Neuronal stem cell (in vitro differentiated cells): Measurements from ENCODE around the gene EPM2A.

Source experiments
- DNase-seq: peaks from one replicate; pipeline ENCODE4 v3.0.0-alpha.2; 2013; ENCODE audit warnings: low spot score
- H2AFZ ChIP-seq: one replicate; pipeline ENCODE4 v1.6.1; 2013; ENCODE audit warnings: mild to moderate bottlenecking, low read length, inconsistent platforms
- H2AK5ac ChIP-seq: 2 replicates; pipeline ENCODE4 v1.6.1; 2013; ENCODE audit warnings: low read depth, mild to moderate bottlenecking, inconsistent platforms, low read length, moderate library complexity, mixed read lengths
- H2BK120ac ChIP-seq: 2 replicates; pipeline ENCODE4 v1.6.1; 2013; ENCODE audit warnings: low read depth, mild to moderate bottlenecking, inconsistent platforms, low read length, moderate library complexity, mixed read lengths
- H2BK12ac ChIP-seq: one replicate; pipeline ENCODE4 v1.6.1; 2013; ENCODE audit warnings: low read length, inconsistent platforms
- H2BK15ac ChIP-seq: 2 replicates; pipeline ENCODE4 v1.6.1; 2013; ENCODE audit warnings: mild to moderate bottlenecking, low read length, inconsistent platforms, mixed read lengths
- H2BK5ac ChIP-seq: one replicate; pipeline ENCODE4 v1.6.1; 2013; ENCODE audit warnings: inconsistent platforms, mild to moderate bottlenecking, low read length, moderate library complexity
- H3K14ac ChIP-seq: one replicate; pipeline ENCODE4 v1.6.1; 2013; ENCODE audit warnings: low read length, inconsistent platforms
- H3K18ac ChIP-seq: 2 replicates; pipeline ENCODE4 v1.6.1; 2013; ENCODE audit warnings: low read length, inconsistent platforms
- H3K23ac ChIP-seq: 2 replicates; pipeline ENCODE4 v1.6.1; 2013; ENCODE audit warnings: low read depth, mild to moderate bottlenecking, mixed read lengths, low read length, inconsistent platforms; ENCODE audit not compliant: poor library complexity
- H3K27ac ChIP-seq: replicated peaks from 3 replicates; pipeline ENCODE4 v1.5.1; 2013; ENCODE audit warnings: low read length, inconsistent platforms
- H3K27me3 ChIP-seq, 3 experiments: 2 replicates each; pipeline ENCODE4 v1.6.1; 2013; ENCODE audit warnings: low read length in 3 of 3, mild to moderate bottlenecking in 2 of 3, inconsistent platforms in 1 of 3, low read depth in 1 of 3, mixed read lengths in 1 of 3, moderate library complexity in 1 of 3; ENCODE audit not compliant: control insufficient read depth in 3 of 3, insufficient read depth in 3 of 3
- H3K36me3 ChIP-seq, 2 donors: replicated peaks in 1 of 2; 2 replicates each; pipeline ENCODE4 v1.6.1; 2013; ENCODE audit warnings: low read length in 2 of 2; ENCODE audit not compliant: control insufficient read depth in 2 of 2, insufficient read depth in 2 of 2
- H3K4ac ChIP-seq: 2 replicates; pipeline ENCODE4 v1.6.1; 2013; ENCODE audit warnings: inconsistent platforms, mild to moderate bottlenecking, low read length, moderate library complexity
- H3K4me1 ChIP-seq, 2 donors: 1 replicate in 1 of 2; 2 replicates in 1 of 2; pipeline ENCODE4 v1.6.1; 2013; ENCODE audit warnings: low read length in 2 of 2, low read depth in 1 of 2; ENCODE audit not compliant: control insufficient read depth in 2 of 2, insufficient read depth in 1 of 2
- H3K4me2 ChIP-seq: one replicate; pipeline ENCODE4 v1.6.1; 2013; ENCODE audit warnings: mild to moderate bottlenecking, low read length, inconsistent platforms; ENCODE audit not compliant: insufficient read depth, poor library complexity, severe bottlenecking
- H3K4me3 ChIP-seq, 2 donors: 2 replicates each; pipeline ENCODE4 v1.5.1; 2013; ENCODE audit warnings: low read length in 2 of 2, mild to moderate bottlenecking in 2 of 2, inconsistent platforms in 1 of 2, moderate library complexity in 1 of 2
- H3K79me1 ChIP-seq: one replicate; pipeline ENCODE4 v1.6.1; 2013; ENCODE audit warnings: low read depth, mild to moderate bottlenecking, inconsistent platforms, low read length, moderate library complexity
- H3K9ac ChIP-seq: one replicate; pipeline ENCODE4 v1.6.1; 2013; ENCODE audit warnings: mild to moderate bottlenecking, low read depth, low read length, inconsistent platforms; ENCODE audit not compliant: poor library complexity
- H3K9me3 ChIP-seq, 2 donors: replicated peaks in 1 of 2; 2 replicates each; pipeline versions ENCODE3 to v1.6.1; 2013; ENCODE audit warnings: low read length in 2 of 2, mild to moderate bottlenecking in 2 of 2, inconsistent platforms in 1 of 2, low read depth in 1 of 2, mixed read lengths in 1 of 2, moderate library complexity in 1 of 2; ENCODE audit not compliant: control insufficient read depth in 2 of 2, insufficient read depth in 1 of 2
- H4K8ac ChIP-seq: one replicate; pipeline ENCODE4 v1.6.1; 2013; ENCODE audit warnings: low read depth, mild to moderate bottlenecking, inconsistent platforms, low read length, moderate library complexity
- H4K91ac ChIP-seq: one replicate; pipeline ENCODE4 v1.6.1; 2013; ENCODE audit warnings: low read length, low read depth, mild to moderate bottlenecking, inconsistent platforms; ENCODE audit not compliant: poor library complexity
- WGBS, 2 donors: extraction: QIAGEN DNeasy Blood & Tissue Kit; methylation state at CpG; one replicate each; pipeline ENCODE4 v1.1.7; 2013; ENCODE audit warnings: missing lambda C conversion rate in 2 of 2, mixed read lengths in 1 of 2; ENCODE audit not compliant: insufficient read length in 2 of 2, insufficient replicate concordance in 1 of 2; ENCODE audit errors: extremely low coverage in 2 of 2; 5-methylcytosine and 5-hydroxymethylcytosine counted together

EPM2A gene

GRCh38 chr6:145629478-145629877, 105.8 kb downstream of the EPM2A start:
- no peak overlapping the region for H3K4me2 ChIP-seq
- H3K27ac ChIP-seq: no peak overlapping the region
- H2AFZ ChIP-seq: no peak overlapping the region
- no peak overlapping the region for H2BK120ac ChIP-seq
- no peaks in the 10 kb centered on the region for H3K79me1 ChIP-seq
- no peak overlapping the region for H2BK12ac ChIP-seq
- DNase-seq: no peak
- no peak overlapping the region for H3K18ac ChIP-seq
- H2BK5ac ChIP-seq: no peak overlapping the region
- no peaks in the 10 kb centered on the region for H3K9me3 ChIP-seq
- no peak overlapping the region for H3K9ac ChIP-seq
- H4K91ac ChIP-seq: no peak overlapping the region
- no peaks in the 10 kb centered on the region for H3K27me3 ChIP-seq
- no peak overlapping the region for H3K4me3 ChIP-seq
- no peak overlapping the region for H3K4ac ChIP-seq
- no CpG with 5 or more reads among the region's 4 CpGs for WGBS, 2 donors
- no peak overlapping the region for H3K14ac ChIP-seq
- no peak overlapping the region for H4K8ac ChIP-seq
- no peak overlapping the region for H3K23ac ChIP-seq
- H2BK15ac ChIP-seq: no peak overlapping the region
- H3K36me3 ChIP-seq: no peaks in the 10 kb centered on the region
- H2AK5ac ChIP-seq: no peak overlapping the region
- peaks cover 0 to 6% of the 10 kb centered on the region in 2 donors for H3K4me1 ChIP-seq

GRCh38 chr6:145627451-145627850, 107.9 kb downstream of the EPM2A start:
- H3K4me2 ChIP-seq: no peak overlapping the region
- H3K14ac ChIP-seq: no peak overlapping the region
- no peak overlapping the region for H2AK5ac ChIP-seq
- H3K4me1 ChIP-seq: peaks cover 0 to 4% of the 10 kb centered on the region in 2 donors
- no peak overlapping the region for H2BK5ac ChIP-seq
- no peaks in the 10 kb centered on the region for H3K27me3 ChIP-seq
- no peaks in the 10 kb centered on the region for H3K9me3 ChIP-seq
- H2BK15ac ChIP-seq: no peak overlapping the region
- no peak overlapping the region for H3K4ac ChIP-seq
- WGBS, 2 donors: no CpG with 5 or more reads among the region's 17 CpGs
- H4K8ac ChIP-seq: no peak overlapping the region
- H2BK12ac ChIP-seq: no peak overlapping the region
- no peak overlapping the region for H3K23ac ChIP-seq
- H3K9ac ChIP-seq: no peak overlapping the region
- H4K91ac ChIP-seq: no peak overlapping the region
- no peak for DNase-seq
- H2AFZ ChIP-seq: no peak overlapping the region
- H3K27ac ChIP-seq: no peak overlapping the region
- H3K4me3 ChIP-seq: no peak overlapping the region
- H3K18ac ChIP-seq: no peak overlapping the region
- no peak overlapping the region for H2BK120ac ChIP-seq
- no peaks in the 10 kb centered on the region for H3K36me3 ChIP-seq
- no peaks in the 10 kb centered on the region for H3K79me1 ChIP-seq

DNA sequence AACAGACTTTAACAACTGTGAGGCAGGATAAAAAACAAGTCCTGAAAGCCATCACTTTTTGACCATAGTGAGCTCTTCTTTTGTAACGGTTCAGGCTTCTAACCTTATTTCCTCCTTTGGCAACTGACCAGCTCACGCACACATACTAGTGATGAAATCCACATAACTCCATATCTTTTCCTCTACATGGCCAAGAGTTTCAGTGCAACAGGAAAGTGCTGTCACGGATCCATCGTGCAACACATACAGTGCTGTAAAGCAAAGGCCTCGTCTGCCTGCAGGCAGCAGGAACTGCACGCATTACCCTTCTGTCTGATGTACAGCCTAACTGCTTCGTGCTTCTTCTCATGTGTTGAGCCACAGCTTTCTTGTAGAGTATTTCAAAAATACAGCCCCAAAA, 108.5 kb downstream of the EPM2A start:
- Histone ChIP-seq H2AK5ac (no peak overlapping the region), H3K4ac (no peak overlapping the region), H3K79me1 (no peaks in the 10 kb centered on the region), H3K36me3 (no peaks in the 10 kb centered on the region), H2BK5ac (no peak overlapping the region), H3K9ac (no peak overlapping the region), H4K91ac (no peak overlapping the region), H2BK15ac (no peak overlapping the region), H2AFZ (no peak overlapping the region), H3K4me2 (no peak overlapping the region), H2BK120ac (no peak overlapping the region), H3K4me1 (peaks cover 0 to 2% of the 10 kb centered on the region in 2 donors), H2BK12ac (no peak overlapping the region), H4K8ac (no peak overlapping the region), H3K4me3 (no peak overlapping the region), H3K14ac (no peak overlapping the region), H3K23ac (no peak overlapping the region), H3K9me3 (no peaks in the 10 kb centered on the region), H3K27ac (no peak overlapping the region), H3K27me3 (no peaks in the 10 kb centered on the region), H3K18ac (no peak overlapping the region)
- no peak for DNase-seq
- WGBS, 2 donors: no CpG with 5 or more reads among the region's 7 CpGs

- Histone ChIP-seq H4K8ac (no peak overlapping the region), H3K9me3 (no peaks in the 10 kb centered on the region), H3K79me1 (no peaks in the 10 kb centered on the region), H3K27me3 (no peaks in the 10 kb centered on the region), H3K23ac (no peak overlapping the region), H4K91ac (no peak overlapping the region), H2BK5ac (no peak overlapping the region), H3K4me3 (no peak overlapping the region), H2BK120ac (no peak overlapping the region), H3K4ac (no peak overlapping the region), H3K18ac (no peak overlapping the region), H3K27ac (no peak overlapping the region), H2AFZ (no peak overlapping the region), H3K14ac (no peak overlapping the region), H3K4me2 (no peak overlapping the region), H3K4me1 (no peaks in the 10 kb centered on the region), H3K36me3 (no peaks in the 10 kb centered on the region), H2AK5ac (no peak overlapping the region), H2BK15ac (no peak overlapping the region), H3K9ac (no peak overlapping the region), H2BK12ac (no peak overlapping the region)
- no CpG with 5 or more reads among the region's 1 CpG for WGBS, 2 donors
- DNase-seq: no peak
These were observed 112.1 kb downstream of the EPM2A start for GRCh38 chr6:145623231-145623630.
